Vagina (tissue), 2 donors: ENCODE measurements around the gene RELCH. TPM values are rescaled to one million over a fixed set of nuclear protein-coding genes. Genes with fewer than 3 reads are reported as not detected.

Source experiments
- DNase-seq, 2 donors: peaks; one replicate each; pipeline ENCODE4 v3.0.0-alpha.2; 2017; ENCODE audit errors: extremely low spot score in 2 of 2
- H3K27ac ChIP-seq: fragments of 200-600 bp; sonication (generic); one replicate; pipeline ENCODE4 v1.5.1; 2019
- H3K27me3 ChIP-seq: fragments of 200-600 bp; sonication (generic); one replicate; pipeline ENCODE4 v1.5.1; 2019
- H3K36me3 ChIP-seq, 2 donors: fragments of 200-600 bp; sonication (generic); one replicate each; pipeline ENCODE4 v1.5.1; 2017 to 2019
- H3K4me1 ChIP-seq: fragments of 200-600 bp; sonication (generic); one replicate; pipeline ENCODE4 v1.5.1; 2019
- H3K4me3 ChIP-seq, 2 donors: fragments of 200-600 bp; sonication (generic); 1 replicate in 1 of 2; 2 replicates in 1 of 2; pipeline ENCODE4 v1.5.1; 2016 to 2019
- H3K9me3 ChIP-seq: fragments of 200-600 bp; sonication (generic); one replicate; pipeline ENCODE4 v1.5.1; 2019
- POLR2A ChIP-seq, 2 donors: fragments of 450-650 bp; IDR thresholded peaks; one replicate each; pipeline ENCODE4 v1.6.1; 2017; ENCODE audit warnings: antibody characterized with exemption in 2 of 2, mild to moderate bottlenecking in 2 of 2, moderate library complexity in 2 of 2
- POLR2AphosphoS5 ChIP-seq, 2 donors: sonication (generic); formaldehyde crosslinking; IDR thresholded peaks; one replicate each; pipeline ENCODE4 v1.9.0; 2017; ENCODE audit warnings: antibody characterized with exemption in 2 of 2, mild to moderate bottlenecking in 2 of 2, low read depth in 1 of 2; ENCODE audit not compliant: insufficient read depth in 1 of 2
- intact Hi-C: fragments of 100-400 bp; cut with DNase I; formaldehyde crosslinking; loops from one replicate; pipeline ENCODE4 v1.15.1; 2023
- total RNA-seq: library from RNA; depleted of rRNA; stranded (reverse); fragments of >200 nt; gene quantifications from one replicate; pipeline ENCODE4 v1.2.3, GENCODE V29; 2016
- TF ChIP-seq, protein P1 (sequence below), 3 experiments: fragments of 450-650 bp in 2 of 3; fragments of 200-600 bp in 1 of 3; sonication (generic) in 1 of 3; IDR thresholded peaks; one replicate each; pipeline ENCODE4 v1.5.1; 2017 to 2019; ENCODE audit warnings: antibody characterized with exemption in 3 of 3, mild to moderate bottlenecking in 2 of 3, moderate library complexity in 2 of 3

RELCH gene
- total RNA-seq, 1 donor from 2014 or later, result 59.9 TPM

DNA sequence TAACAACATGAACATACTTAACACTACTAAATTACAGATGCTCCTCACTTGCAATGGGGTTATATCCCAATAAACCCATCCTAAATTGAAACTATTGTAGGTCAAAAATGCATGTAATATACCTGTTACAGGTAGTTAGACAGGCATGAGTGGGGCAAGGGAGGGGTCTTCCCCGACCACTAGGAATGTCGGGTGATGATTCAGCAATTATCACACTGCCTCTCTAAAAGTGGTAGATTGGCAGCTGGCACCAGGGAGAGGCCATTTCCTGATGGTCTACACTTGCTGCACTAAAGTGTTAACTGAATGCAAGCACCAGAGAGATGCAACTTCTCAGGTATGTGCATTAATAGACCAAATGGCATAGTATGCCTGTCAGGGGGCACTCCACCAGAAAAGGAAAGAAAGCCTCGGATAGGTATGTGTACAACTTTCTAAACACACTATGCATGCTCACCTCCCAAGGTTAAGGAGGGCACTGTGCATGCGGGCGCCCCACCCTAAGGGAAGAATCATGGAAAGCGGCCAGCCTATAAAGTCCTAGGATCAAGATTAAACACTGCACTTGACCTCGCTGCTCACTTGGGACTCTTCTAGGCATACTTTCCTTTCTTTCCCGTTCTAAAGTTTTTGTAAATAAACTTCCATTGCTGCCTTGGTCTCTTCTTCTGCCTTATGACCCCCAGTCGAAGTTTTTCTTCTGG is 35.8 kb upstream of the RELCH start:
- Histone ChIP-seq H3K36me3 (peaks cover 0 to 12% of the 10 kb centered on the region in 2 donors), H3K9me3 (no peaks in the 10 kb centered on the region), H3K27ac (no peak overlapping the region), H3K27me3 (no peaks in the 10 kb centered on the region), H3K4me1 (no peaks in the 10 kb centered on the region), H3K4me3 (no peak overlapping the region)
- no peak for TF ChIP-seq POLR2A (IDR thresholded peaks at IDR 0.05)
- TF ChIP-seq, protein P1, sequence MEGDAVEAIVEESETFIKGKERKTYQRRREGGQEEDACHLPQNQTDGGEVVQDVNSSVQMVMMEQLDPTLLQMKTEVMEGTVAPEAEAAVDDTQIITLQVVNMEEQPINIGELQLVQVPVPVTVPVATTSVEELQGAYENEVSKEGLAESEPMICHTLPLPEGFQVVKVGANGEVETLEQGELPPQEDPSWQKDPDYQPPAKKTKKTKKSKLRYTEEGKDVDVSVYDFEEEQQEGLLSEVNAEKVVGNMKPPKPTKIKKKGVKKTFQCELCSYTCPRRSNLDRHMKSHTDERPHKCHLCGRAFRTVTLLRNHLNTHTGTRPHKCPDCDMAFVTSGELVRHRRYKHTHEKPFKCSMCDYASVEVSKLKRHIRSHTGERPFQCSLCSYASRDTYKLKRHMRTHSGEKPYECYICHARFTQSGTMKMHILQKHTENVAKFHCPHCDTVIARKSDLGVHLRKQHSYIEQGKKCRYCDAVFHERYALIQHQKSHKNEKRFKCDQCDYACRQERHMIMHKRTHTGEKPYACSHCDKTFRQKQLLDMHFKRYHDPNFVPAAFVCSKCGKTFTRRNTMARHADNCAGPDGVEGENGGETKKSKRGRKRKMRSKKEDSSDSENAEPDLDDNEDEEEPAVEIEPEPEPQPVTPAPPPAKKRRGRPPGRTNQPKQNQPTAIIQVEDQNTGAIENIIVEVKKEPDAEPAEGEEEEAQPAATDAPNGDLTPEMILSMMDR (IDR thresholded peaks at IDR 0.05), result no peak
- TF ChIP-seq POLR2AphosphoS5 (IDR thresholded peaks at IDR 0.05; ENCODE audit: insufficient read depth in 1 of 2, low read depth in 1 of 2), result no peak
- intact Hi-C loops, result no loop called here
- DNase-seq, result no peak

DNA sequence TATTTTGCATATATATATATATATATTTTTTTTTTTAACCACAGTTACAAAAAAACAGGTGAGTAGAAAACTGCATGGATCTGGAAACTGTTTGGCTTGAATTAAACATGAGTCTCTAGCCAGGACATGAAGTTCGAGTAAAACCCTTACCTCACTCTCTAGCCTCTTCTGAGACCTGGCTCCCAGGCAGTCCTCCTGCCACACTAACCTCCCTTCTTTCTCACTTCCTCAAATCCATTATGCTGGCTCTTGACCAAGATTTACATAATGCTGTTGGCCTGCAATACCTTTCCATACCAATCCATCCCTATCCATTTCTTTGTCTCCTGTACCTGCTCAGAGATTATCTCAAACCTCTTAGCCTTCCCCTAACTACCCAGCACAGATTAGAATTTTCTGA is 34.2 kb upstream of the RELCH start:
- TF ChIP-seq POLR2AphosphoS5 (IDR thresholded peaks at IDR 0.05; ENCODE audit: insufficient read depth in 1 of 2, low read depth in 1 of 2), result no peak
- no peak for TF ChIP-seq POLR2A (IDR thresholded peaks at IDR 0.05)
- TF ChIP-seq, protein P1 (IDR thresholded peaks at IDR 0.05), result no peak
- Histone ChIP-seq H3K4me1 (no peaks in the 10 kb centered on the region), H3K27ac (no peak overlapping the region), H3K36me3 (peaks cover 0 to 9% of the 10 kb centered on the region in 2 donors), H3K4me3 (no peak overlapping the region), H3K9me3 (no peaks in the 10 kb centered on the region), H3K27me3 (no peaks in the 10 kb centered on the region)
- intact Hi-C loops, result no loop called here
- DNase-seq, result no peak

DNA sequence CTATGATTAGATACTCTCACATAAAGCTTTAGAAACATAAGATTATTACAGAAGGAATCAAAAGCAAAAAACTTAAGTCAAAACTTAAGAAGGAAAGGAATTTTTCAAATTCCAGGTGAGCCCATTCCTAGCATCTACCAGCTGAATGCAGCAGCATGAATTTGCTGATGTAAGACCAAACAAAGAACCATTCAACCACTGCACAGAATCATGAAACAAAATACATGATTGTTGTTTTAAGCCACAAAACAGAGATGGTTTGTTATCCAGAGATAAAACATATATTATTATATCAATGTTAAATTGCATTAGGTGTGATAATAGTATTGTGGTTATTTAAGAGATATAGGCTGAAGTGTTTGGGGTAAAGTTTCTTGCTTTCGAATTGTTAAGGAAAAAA is 29.2 kb upstream of the RELCH start:
- Histone ChIP-seq H3K9me3 (no peaks in the 10 kb centered on the region), H3K36me3 (peaks cover 0 to 10% of the 10 kb centered on the region in 2 donors), H3K27ac (no peak overlapping the region), H3K4me3 (no peak overlapping the region), H3K27me3 (no peaks in the 10 kb centered on the region), H3K4me1 (no peaks in the 10 kb centered on the region)
- DNase-seq, result no peak
- TF ChIP-seq, protein P1 (IDR thresholded peaks at IDR 0.05), result no peak
- TF ChIP-seq POLR2A (IDR thresholded peaks at IDR 0.05) (no peak), POLR2AphosphoS5 (IDR thresholded peaks at IDR 0.05; ENCODE audit: insufficient read depth in 1 of 2, low read depth in 1 of 2) (no peak)
- intact Hi-C loops, result no loop called here

DNA sequence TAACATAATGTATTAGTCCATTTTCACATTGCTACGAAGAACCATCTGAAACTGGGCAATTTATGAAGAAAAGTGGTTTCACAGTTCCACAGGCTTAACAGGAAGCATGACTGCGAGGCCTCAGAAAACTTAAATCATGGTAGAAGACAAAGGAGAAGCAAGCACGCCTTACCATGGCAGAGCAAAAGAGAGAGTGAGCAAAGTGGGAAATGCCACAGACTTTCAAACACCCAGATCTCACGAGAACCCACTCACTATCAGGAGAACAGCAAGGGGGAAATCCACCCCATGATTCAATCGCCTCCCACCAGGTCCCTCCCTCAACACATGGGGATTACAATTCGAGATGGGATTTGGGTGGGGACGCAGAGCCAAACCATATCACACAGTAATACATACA is 22.7 kb upstream of the RELCH start:
- Histone ChIP-seq H3K36me3 (no peaks in the 10 kb centered on the region), H3K4me1 (no peaks in the 10 kb centered on the region), H3K9me3 (no peaks in the 10 kb centered on the region), H3K27ac (no peak overlapping the region), H3K27me3 (no peaks in the 10 kb centered on the region), H3K4me3 (no peak overlapping the region)
- intact Hi-C loops, result no loop called here
- TF ChIP-seq, protein P1 (IDR thresholded peaks at IDR 0.05), result no peak
- TF ChIP-seq POLR2A (IDR thresholded peaks at IDR 0.05) (no peak), POLR2AphosphoS5 (IDR thresholded peaks at IDR 0.05; ENCODE audit: insufficient read depth in 1 of 2, low read depth in 1 of 2) (no peak)
- DNase-seq, result no peak

DNA sequence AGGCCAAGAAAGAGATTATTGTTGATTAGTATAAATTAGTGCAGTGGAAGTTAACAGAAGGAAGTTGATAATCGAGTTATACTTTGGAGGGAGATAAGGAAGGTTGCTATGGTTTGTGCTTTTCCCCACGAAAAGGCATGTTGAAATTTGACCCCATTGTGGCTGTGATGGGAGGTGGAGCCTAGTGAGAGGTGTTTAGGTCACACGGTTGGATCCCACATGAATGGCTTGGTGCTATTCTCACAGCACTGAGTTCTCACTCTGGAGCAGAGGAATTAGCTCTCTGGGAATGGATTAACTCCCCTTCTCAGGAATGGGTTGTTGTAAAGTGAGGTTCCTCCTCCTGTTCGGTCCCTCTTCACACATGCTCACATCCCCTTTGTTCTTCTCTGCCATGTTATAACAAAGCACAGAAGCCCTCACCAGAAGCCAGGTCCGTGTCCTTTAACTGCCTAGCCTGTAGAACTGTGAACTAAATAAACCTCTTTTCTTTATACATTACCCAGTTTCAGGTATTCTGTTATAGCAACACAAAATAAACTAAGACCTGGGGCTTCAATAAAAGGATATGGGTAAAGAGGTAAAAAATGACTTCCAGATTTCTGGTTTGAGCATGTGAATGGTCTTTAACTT is 22.1 kb upstream of the RELCH start:
- intact Hi-C loops, result no loop called here
- Histone ChIP-seq H3K9me3 (no peaks in the 10 kb centered on the region), H3K4me3 (no peak overlapping the region), H3K27ac (no peak overlapping the region), H3K36me3 (no peaks in the 10 kb centered on the region), H3K27me3 (no peaks in the 10 kb centered on the region), H3K4me1 (no peaks in the 10 kb centered on the region)
- DNase-seq, result no peak
- TF ChIP-seq, protein P1 (IDR thresholded peaks at IDR 0.05), result no peak
- TF ChIP-seq POLR2AphosphoS5 (IDR thresholded peaks at IDR 0.05; ENCODE audit: insufficient read depth in 1 of 2, low read depth in 1 of 2), result no peak
- no peak for TF ChIP-seq POLR2A (IDR thresholded peaks at IDR 0.05)
